ENCODE results near the gene KIAA1755. TPM values are rescaled to one million over a fixed set of nuclear protein-coding genes. Genes with fewer than 3 reads are reported as not detected.

KIAA1755 gene
- total and polyA plus RNA-seq, 2 of the 4 experiments (the other 2 are of a cell fraction), result 2.5 to 5.1 TPM

DNA sequence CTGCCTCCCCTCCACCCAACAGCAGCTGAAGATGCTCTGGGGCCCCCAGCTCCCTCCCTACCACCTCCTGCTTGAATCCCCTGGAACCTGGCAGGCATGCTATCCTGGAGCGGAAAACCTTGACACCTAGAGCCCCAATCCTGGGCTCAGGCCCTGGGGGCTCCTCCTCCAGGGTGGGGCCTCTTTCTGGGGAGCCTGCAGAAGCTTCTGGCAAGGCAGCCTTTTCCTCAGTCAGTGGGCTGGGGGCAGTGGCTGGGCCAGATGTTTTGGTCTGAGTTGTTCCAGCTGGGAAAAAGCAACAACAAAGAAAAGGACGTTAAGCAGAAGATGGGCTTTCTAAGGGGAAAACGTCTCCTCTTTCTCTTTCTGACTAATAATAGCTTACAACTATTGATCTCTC is 21.1 kb downstream of the KIAA1755 start:
- H3K23ac ChIP-seq (ENCODE audit: low read depth, low read length), result no peak overlapping the region
- no peak for DNase-seq
- no peak overlapping the region for H3K4ac ChIP-seq (ENCODE audit: low read depth, low read length)
- no peaks in the 10 kb centered on the region for H3K9me1 ChIP-seq (ENCODE audit: insufficient read depth, low read length)
- H2AK9ac ChIP-seq (replicated peaks; ENCODE audit: low read depth, low read length, poor library complexity), result no peak overlapping the region
- H3K18ac ChIP-seq (ENCODE audit: low read depth, low read length), result no peak overlapping the region
- ATAC-seq (ENCODE audit: low read depth), result no peak
- H3K4me2 ChIP-seq (ENCODE audit: low read depth, low read length), result no peak overlapping the region
- H2AFZ ChIP-seq (replicated peaks; ENCODE audit: low read length, poor library complexity), result no peak overlapping the region
- peaks cover 19% of the 10 kb centered on the region for H3K9me3 ChIP-seq (ENCODE audit: control insufficient read depth, insufficient read depth, low read length)
- peaks cover 30% of the 10 kb centered on the region for H3K36me3 ChIP-seq (ENCODE audit: control insufficient read depth, insufficient read depth, low read length)
- no peak overlapping the region for H3K14ac ChIP-seq (replicated peaks; ENCODE audit: low read depth, low read length)
- no peaks in the 10 kb centered on the region for H4K20me1 ChIP-seq (ENCODE audit: insufficient read depth, low read length)
- no peak overlapping the region for H4K91ac ChIP-seq (ENCODE audit: insufficient read depth, low read depth, low read length)
- dilution Hi-C loops (cut with HindIII; ENCODE audit: low sequenced_read_pairs, unreplicated experiment), result no loop called here
- no peak overlapping the region for H2AK5ac ChIP-seq (ENCODE audit: low read depth, low read length)
- no peak overlapping the region for H4K8ac ChIP-seq (ENCODE audit: low read depth in 2 of 2, low read length in 2 of 2)
- ChIA-PET POLR2A (ENCODE audit: unreplicated experiment) (no interaction called here), CTCF (no interaction called here)
- intact Hi-C loops (cut with micrococcal nuclease), result no loop called here
- H3K56ac ChIP-seq (ENCODE audit: extremely low read depth, insufficient read depth, low read length), result no peak overlapping the region
- H4K5ac ChIP-seq (ENCODE audit: low read depth, low read length), result no peak overlapping the region
- peaks cover 2% of the 10 kb centered on the region; the same call in 1 of the 2 replicates for H3K27me3 ChIP-seq (ENCODE audit: control insufficient read depth, insufficient read depth, low read length)
- no peaks in the 10 kb centered on the region for H3K79me1 ChIP-seq (ENCODE audit: low read depth in 1 of 2, low read length in 2 of 2)
- in situ Hi-C loops (cut with MboI; ENCODE audit: low sequenced_read_pairs), result loop anchor here (5.0 kb wide), 2 partner anchors 68 to 173 kb away; no protein-coding TSS in a partner anchor
- no peak overlapping the region for H3K4me3 ChIP-seq (ENCODE audit: insufficient read depth, low read depth, low read length)
- H3K4me1 ChIP-seq (ENCODE audit: control insufficient read depth, insufficient read depth, low read length), result no peaks in the 10 kb centered on the region
- TF ChIP-seq, protein P1, sequence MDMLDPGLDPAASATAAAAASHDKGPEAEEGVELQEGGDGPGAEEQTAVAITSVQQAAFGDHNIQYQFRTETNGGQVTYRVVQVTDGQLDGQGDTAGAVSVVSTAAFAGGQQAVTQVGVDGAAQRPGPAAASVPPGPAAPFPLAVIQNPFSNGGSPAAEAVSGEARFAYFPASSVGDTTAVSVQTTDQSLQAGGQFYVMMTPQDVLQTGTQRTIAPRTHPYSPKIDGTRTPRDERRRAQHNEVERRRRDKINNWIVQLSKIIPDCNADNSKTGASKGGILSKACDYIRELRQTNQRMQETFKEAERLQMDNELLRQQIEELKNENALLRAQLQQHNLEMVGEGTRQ (IDR thresholded peaks at IDR 0.05; ENCODE audit: low read depth, low read length), result no peak
- TF ChIP-seq RAD21 (IDR thresholded peaks at IDR 0.05; ENCODE audit: low read length) (no peak), RCOR1 (IDR thresholded peaks at IDR 0.05; ENCODE audit: insufficient replicate concordance, low read length) (no peak), MAFK (IDR thresholded peaks at IDR 0.05; ENCODE audit: low read depth, low read length) (no peak), NFE2L2 (IDR thresholded peaks at IDR 0.05; ENCODE audit: low read depth, low read length) (no peak), MAZ (IDR thresholded peaks at IDR 0.05; ENCODE audit: borderline replicate concordance, low read depth, low read length) (no peak), CEBPB (IDR thresholded peaks at IDR 0.05; ENCODE audit: low read depth, low read length) (no peak), SMC3 (IDR thresholded peaks at IDR 0.05; ENCODE audit: low read depth, low read length) (no peak), RFX5 (IDR thresholded peaks at IDR 0.05; ENCODE audit: low read depth, low read length) (no peak), CHD1 (IDR thresholded peaks at IDR 0.05; ENCODE audit: low read depth, low read length) (no peak), FOS (IDR thresholded peaks at IDR 0.05; ENCODE audit: low read depth, low read length) (no peak), POLR2A (IDR thresholded peaks at IDR 0.05; ENCODE audit: low read depth, low read length) (no peak), MXI1 (IDR thresholded peaks at IDR 0.05; ENCODE audit: borderline replicate concordance, low read depth, low read length) (no peak), BHLHE40 (IDR thresholded peaks at IDR 0.05; ENCODE audit: low read depth, low read length) (no peak)
- TF ChIP-seq, protein P2, sequence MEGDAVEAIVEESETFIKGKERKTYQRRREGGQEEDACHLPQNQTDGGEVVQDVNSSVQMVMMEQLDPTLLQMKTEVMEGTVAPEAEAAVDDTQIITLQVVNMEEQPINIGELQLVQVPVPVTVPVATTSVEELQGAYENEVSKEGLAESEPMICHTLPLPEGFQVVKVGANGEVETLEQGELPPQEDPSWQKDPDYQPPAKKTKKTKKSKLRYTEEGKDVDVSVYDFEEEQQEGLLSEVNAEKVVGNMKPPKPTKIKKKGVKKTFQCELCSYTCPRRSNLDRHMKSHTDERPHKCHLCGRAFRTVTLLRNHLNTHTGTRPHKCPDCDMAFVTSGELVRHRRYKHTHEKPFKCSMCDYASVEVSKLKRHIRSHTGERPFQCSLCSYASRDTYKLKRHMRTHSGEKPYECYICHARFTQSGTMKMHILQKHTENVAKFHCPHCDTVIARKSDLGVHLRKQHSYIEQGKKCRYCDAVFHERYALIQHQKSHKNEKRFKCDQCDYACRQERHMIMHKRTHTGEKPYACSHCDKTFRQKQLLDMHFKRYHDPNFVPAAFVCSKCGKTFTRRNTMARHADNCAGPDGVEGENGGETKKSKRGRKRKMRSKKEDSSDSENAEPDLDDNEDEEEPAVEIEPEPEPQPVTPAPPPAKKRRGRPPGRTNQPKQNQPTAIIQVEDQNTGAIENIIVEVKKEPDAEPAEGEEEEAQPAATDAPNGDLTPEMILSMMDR (conservative IDR thresholded peaks at IDR 0.05; ENCODE audit: low read depth, low read length), result no peak
- TF ChIP-seq, protein P3, sequence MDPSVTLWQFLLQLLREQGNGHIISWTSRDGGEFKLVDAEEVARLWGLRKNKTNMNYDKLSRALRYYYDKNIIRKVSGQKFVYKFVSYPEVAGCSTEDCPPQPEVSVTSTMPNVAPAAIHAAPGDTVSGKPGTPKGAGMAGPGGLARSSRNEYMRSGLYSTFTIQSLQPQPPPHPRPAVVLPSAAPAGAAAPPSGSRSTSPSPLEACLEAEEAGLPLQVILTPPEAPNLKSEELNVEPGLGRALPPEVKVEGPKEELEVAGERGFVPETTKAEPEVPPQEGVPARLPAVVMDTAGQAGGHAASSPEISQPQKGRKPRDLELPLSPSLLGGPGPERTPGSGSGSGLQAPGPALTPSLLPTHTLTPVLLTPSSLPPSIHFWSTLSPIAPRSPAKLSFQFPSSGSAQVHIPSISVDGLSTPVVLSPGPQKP (IDR thresholded peaks at IDR 0.05; ENCODE audit: borderline replicate concordance, low read depth, low read length), result no peak
- H2BK5ac ChIP-seq (ENCODE audit: low read depth, low read length, poor library complexity, severe bottlenecking), result no peak overlapping the region
- no peak overlapping the region for H3K9ac ChIP-seq (ENCODE audit: low read depth, low read length)
- no peak overlapping the region for H2BK15ac ChIP-seq (ENCODE audit: low read depth, low read length)
- WGBS, 2 experiments (ENCODE audit: extremely low coverage in 2 of 2, insufficient read length in 1 of 2), result no CpG with 5 or more reads among the region's 3 CpGs
- no peak overlapping the region for H2BK20ac ChIP-seq (ENCODE audit: low read depth, low read length)
- H2BK120ac ChIP-seq (ENCODE audit: low read depth, low read length), result no peak overlapping the region
- no peak overlapping the region for H3K27ac ChIP-seq (ENCODE audit: insufficient read depth, low read length)
- no TSS peak for BruUV-seq (replicated peaks)

Measured in IMR-90 (cell line).